KG1 (cell line): ENCODE measurements around the gene TRMT10B.
"Not testable (repeated sequence)": the region's sequence is repeated elsewhere in the genome, so short reads cannot be mapped to it uniquely, and the experiment has no call there.

ENCODE experiments used
- DNase-seq: peaks from one replicate; lab custom pipeline; 2025; lab: John Stamatoyannopoulos, UW

TRMT10B gene

DNA sequence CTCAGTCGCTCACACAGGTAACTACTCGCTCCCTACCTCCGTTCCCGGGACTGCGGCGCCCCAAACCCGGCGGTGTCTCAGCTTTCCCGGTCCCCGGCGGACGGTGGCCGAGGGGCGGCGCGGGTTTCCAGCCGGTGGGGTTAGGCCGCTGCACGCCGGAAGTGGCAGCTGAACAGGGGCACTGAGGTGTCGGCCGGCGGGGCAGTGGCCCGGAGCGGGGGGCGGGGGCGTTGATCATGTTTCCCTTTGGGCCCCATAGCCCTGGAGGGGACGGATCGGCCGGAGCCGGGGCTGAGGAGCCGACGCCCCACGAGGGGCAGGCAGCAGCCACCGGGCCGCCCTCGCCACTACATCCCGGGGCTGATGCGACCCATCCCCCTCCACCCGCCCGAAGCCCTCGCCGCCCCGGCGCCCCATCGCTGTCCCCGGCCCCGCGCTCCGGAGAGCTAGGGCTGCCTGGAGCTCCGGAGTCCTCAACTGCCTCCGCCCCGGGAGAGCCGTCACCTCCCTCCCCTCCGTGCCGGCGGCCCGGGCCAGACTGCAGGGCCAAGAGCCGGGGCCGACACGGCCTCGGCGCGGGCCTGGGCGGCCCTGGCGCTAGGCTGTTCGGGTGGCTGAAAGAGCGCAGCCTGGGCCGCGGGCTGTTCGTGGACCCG, 47.2 kb downstream of the TRMT10B start, which contains the start of gene DCAF10:
Gene DCAF10, plus strand, starts transcription at position 167 of the 656 bp plus-strand sequence. Its CDS starts 70 bp downstream, at position 237.
- peak; percentile 72 for DNase-seq

DNA sequence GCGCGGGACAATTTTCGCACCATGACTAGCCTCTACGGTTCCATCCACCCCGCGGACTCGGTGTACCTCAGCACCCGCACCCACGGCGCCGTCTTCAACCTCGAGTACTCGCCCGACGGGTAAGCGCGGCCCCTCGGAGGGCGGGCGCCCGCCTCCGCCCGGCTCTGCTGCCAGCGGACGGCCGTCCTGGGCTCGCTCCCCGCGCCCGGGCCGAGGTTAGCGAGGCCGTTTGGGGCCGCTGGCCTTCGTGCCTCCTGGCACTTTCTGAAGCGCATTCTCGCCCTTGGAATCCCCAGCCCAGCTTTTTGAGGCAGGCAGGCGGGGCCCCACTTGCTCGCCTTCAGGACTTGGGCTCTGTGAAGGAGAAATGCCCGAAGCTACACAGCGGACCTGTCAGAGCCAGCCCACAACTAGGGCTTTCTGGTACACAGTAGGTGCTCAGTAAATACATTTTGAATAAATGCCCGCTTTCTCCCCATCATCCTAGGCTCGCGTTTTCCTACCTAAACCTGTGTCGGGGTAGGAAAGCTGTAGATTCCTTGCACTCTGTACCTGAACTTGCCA, 47.8 kb downstream of the TRMT10B start:
- DNase-seq = no peak

DNA sequence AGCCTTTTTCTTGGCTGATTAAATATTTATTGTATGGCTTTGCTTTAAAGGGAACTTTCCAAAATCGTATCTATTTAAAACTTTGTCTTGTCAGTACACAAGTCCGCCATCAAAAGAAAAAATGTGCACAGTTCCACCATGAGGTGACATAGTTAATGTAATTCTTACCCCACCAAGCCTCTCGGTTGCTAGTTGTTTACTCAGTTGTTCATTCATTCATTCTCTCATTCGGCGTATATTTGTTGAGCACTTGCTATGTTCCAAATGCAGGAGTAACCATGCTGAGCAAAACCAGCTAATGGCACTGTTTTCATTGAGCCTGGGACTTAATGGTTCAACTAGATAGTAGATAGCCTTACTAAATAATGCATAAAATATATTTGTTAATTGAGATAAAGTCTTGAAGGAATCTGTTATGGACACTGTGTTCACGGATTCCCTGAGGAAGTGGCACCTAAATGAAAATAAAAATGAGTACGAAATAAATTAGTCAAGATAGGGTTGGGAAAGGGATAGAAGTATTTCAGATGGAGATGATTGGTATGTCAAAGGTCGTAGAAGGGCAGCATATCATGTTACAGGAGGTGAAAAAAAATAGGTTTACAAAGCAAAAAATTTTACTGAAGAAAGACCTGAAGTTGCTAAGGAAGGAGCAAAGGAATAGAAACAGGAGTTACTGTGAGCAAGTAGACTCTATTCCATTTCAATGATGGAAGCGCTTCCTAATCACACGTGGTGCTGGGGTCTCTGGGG, 48.5 kb downstream of the TRMT10B start:
- no peak for DNase-seq

DNA sequence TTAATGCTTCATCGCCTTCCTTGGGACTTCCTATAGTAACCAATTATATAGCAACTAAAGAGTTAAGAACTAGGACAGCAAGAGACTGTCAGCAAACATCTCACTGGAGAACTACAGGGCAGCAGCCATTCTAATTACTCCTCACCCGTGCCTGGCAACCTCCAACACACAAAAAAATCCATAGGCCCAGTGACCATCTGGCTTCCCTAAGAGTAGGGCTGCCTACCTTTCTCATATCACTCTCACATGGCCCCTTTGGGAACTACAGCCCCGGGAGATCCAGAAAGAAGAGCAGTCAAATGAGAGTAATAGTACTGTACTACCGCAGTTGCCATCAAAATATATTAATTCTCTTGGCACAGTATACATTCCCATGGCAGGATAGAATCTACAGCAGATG, 52.7 kb downstream of the TRMT10B start:
- DNase-seq = no peak

DNA sequence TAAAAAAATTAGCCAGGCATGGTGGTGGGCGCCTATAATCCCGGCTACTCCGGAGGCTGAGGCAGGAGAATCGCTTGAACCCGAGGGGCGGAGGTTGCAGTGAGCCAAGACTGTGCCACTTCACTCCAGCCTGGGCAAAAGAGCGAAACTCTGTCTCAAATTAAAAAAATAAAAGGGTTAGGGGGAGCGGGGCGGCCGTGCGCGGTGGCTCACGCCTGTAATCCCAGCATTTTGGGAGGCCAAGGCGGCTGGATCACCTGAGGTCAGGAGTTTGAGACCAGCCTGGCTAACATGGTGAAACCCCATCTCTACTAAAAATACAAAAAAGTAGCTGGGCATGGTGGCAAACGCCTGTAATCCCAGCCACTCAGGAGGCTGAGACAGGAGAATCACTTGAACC, 56.1 kb downstream of the TRMT10B start:
- DNase-seq = not testable (repeated sequence)

DNA sequence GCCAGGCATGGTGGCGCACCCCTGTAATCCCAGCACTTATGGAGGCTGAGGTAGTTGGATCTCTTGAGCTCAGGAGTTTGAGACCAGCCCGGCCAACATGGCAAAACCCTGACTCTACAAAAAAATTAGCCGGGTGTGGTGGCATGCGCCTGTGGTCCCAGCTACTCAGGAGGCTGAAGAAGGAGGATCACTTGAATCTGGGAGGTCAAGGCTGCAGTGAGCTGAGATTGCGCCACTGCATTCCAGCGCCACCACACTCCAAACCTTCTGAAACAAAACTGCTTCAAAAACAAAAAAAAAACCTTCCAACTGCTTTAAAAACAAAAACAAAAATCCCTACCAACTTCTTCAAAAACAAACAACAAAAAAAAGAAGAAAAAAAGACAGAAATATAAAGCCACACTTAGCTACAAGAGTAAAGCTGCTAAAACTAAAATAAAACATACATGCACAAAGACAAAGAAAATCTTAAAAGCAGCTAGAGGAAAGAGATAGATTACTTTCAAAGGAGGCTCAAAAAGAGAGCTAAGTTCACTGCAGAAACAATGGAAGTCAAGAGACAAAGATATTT, 58.4 kb downstream of the TRMT10B start:
- DNase-seq = no peak

DNA sequence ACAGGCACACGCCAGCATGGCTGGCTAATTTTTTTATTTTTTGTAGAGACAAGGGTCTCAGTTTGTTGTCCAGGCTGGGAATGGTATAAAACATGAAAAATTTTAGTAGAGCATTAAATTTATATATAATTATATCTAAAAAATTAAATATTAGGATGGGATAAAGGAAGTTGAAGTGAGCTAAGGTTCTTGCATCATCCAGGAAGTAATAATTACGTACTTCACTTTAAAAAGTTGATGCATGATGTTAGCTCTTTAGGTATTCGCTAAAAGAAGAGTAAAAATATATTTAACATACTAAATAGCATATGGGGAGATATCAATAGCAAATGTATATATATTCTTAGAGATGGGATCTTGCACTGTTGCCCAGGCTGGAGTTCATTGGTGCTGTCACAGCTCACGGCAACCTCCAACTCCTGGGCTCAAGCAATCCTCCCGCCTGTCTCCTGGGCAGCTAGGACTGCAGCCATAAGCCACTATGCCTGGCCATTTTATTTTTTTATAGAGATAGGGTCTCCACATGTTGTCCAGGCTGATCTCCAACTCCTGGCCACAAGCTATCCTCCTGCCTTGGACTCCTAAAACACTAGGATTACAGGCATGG, 59.3 kb downstream of the TRMT10B start:
- DNase-seq = no peak

DNA sequence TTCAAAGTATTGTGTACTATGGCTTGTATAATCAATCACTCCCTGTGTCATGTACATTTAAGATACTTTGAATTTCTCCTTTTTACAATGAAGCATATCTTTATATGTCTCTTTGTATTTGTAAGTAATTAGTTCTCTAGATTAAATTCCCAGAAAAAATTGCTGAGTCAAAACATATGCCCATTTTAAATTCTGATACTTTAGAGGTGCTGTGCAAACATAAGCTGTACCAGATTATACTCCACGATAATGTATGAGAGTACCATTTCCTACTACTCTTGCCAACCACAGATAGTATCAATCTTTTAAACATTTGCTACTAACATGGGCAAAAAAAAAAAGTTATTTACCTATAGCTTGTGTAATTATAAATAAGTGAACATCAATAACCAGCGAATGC, 65.2 kb downstream of the TRMT10B start:
- DNase-seq = no peak

DNA sequence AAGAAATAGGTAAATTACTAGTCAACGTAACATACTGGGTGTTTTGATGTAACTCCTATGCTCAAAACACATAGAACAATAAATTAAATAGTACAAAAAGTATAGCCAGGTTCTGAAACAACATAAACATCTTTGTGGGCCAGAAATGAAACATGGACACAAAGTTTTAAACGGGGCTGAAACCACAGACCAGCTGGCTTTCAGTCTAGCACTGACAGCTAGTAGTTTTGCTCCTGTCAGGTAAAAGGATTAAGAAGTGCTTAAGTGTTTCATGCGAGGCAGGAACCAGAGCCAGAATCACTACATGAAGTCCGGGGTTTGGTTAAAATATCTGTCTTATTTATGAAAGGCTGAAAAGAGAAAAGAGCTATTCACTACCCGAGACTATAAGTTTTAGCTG, 66.5 kb downstream of the TRMT10B start:
- DNase-seq = no peak

DNA sequence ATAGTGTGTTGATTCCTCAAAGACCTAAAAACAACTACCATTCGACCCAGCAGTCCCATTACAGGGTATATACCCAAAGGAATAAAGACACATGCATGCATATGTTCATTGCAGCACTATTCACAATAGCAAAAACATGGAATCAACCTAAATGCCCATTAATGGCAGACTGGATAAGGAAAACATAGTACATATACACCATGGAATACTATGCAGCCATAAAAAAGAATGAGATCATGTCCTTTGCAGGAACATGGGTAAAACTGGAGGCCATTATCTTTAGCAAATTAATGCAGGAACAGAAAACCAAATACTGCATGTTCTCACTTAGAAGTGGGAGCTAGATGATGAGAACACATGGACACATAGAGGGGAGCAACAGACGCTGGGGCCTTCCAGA, 71.6 kb downstream of the TRMT10B start:
- not testable (repeated sequence) for DNase-seq

DNA sequence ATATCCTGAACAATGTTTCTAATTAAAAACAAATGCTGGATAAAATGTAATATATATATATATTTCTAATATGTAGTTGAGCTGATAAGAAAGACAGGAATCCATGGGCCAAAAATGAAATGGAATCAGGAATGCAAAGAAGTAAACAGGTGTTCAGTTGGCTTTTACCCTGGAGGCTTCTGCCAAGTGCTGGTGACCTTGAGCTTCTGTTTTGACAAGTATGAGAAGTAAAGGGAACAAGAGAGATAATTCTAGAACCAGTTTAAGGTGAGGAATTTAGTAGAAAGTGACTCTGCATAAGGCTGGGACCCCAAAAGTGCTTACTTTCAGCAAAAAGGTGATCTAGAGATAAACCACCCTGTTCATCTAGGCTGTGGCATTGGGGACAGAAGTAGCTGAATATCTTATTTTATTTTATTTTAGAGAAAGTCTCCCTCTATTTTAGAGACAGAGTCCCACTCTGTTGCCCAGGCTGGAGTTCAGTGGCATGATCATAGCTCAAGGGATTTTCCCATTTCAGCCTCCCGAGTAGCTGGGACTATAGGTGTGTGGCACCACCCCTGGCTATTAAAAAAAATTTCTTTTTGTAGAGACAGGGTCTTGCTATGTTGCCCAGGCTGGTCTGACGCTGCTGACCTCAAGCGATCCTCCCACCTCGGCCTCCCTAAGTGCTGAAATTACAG, 74.0 kb downstream of the TRMT10B start:
- DNase-seq = no peak
